ENCODE measurements around the gene KRT6B. TPM values are rescaled to one million over a fixed set of nuclear protein-coding genes. Genes with fewer than 3 reads are reported as not detected.

KRT6B gene
- total and polyA plus RNA-seq, 8 donors = 0.08 to 3.6 (median 0.22) TPM; not detected in 2

GRCh38 chr12:52400906-52401305 is 51.0 kb downstream of the KRT6B start:
- intact Hi-C loops (cut with DNase I) = no loop called here
- no peak for FAIRE-seq

GRCh38 chr12:52399756-52400155 is 52.2 kb downstream of the KRT6B start:
- no peak for ATAC-seq
- FAIRE-seq = no peak
- no peak overlapping the region for H3K4me3 ChIP-seq
- no peaks in the 10 kb centered on the region for H3K9me3 ChIP-seq
- no peak for TF ChIP-seq CTCF (IDR thresholded peaks at IDR 0.05)
- no peak overlapping the region for H3K27ac ChIP-seq
- intact Hi-C loops (cut with DNase I) = loop anchor here in 1 of 3 donors (10.0 kb wide), 1 partner anchor 95 kb away; the partner anchor contains the start of gene KRT6A
- WGBS, 2 donors = 90 to 92% methylated on average over 16 of the region's 16 CpGs
- H3K36me3 ChIP-seq = no peaks in the 10 kb centered on the region
- no peak for DNase-seq
- H3K4me1 ChIP-seq = no peaks in the 10 kb centered on the region
- H3K27me3 ChIP-seq = no peaks in the 10 kb centered on the region

More at GRCh38 chr12:52400906-52401305, 51.0 kb downstream of the KRT6B start:
- 86 to 89% methylated on average over 9 of the region's 9 CpGs for WGBS, 2 donors
- H3K27ac ChIP-seq = no peak overlapping the region
- no peaks in the 10 kb centered on the region for H3K4me1 ChIP-seq
- ATAC-seq = no peak
- TF ChIP-seq CTCF (IDR thresholded peaks at IDR 0.05) = no peak
- H3K36me3 ChIP-seq = no peaks in the 10 kb centered on the region
- no peaks in the 10 kb centered on the region for H3K9me3 ChIP-seq
- H3K4me3 ChIP-seq = no peak overlapping the region
- DNase-seq = no peak
- no peaks in the 10 kb centered on the region for H3K27me3 ChIP-seq

- H3K4me3 ChIP-seq = no peak overlapping the region
- ATAC-seq = no peak
- no peaks in the 10 kb centered on the region for H3K27me3 ChIP-seq
- 83 to 93% methylated on average over 1 of the region's 1 CpG for WGBS, 2 donors
- no peak for TF ChIP-seq CTCF (IDR thresholded peaks at IDR 0.05)
- no peak for FAIRE-seq
- no peaks in the 10 kb centered on the region for H3K4me1 ChIP-seq
- DNase-seq = no peak
- H3K36me3 ChIP-seq = no peaks in the 10 kb centered on the region
- H3K27ac ChIP-seq = no peak overlapping the region
- H3K9me3 ChIP-seq = no peaks in the 10 kb centered on the region
- intact Hi-C loops (cut with DNase I) = loop anchor here in 1 of 3 donors (10.0 kb wide), 1 partner anchor 97 kb away; the partner anchor contains the start of gene KRT6A
Measured at GRCh38 chr12:52398176-52398575, 53.8 kb downstream of the KRT6B start.

- ATAC-seq = no peak
- DNase-seq = no peak
- Histone ChIP-seq H3K27ac (no peak overlapping the region), H3K4me1 (no peaks in the 10 kb centered on the region), H3K9me3 (no peaks in the 10 kb centered on the region), H3K36me3 (no peaks in the 10 kb centered on the region), H3K4me3 (no peak overlapping the region), H3K27me3 (no peaks in the 10 kb centered on the region)
- 69 to 72% methylated on average over 8 of the region's 8 CpGs for WGBS, 2 donors
- no peak for FAIRE-seq
- no peak for TF ChIP-seq CTCF (IDR thresholded peaks at IDR 0.05)
- intact Hi-C loops (cut with DNase I) = loop anchor here in 1 of 3 donors (10.0 kb wide), 1 partner anchor 98 kb away; the partner anchor contains the start of gene KRT6A
Measured at GRCh38 chr12:52396656-52397055, 55.3 kb downstream of the KRT6B start.

Other genes starting within 250 kb of the KRT6B start
- 100 to 1,000 TPM in 3 of 6 donors, 10 to 100 TPM in 3; 57.5 to 336 (median 90.6) TPM for gene KRT7, start 218.9 kb downstream of the KRT6B start, total RNA-seq
- 100 to 1,000 TPM; 111 to 238 TPM for gene KRT7, start 218.9 kb downstream of the KRT6B start, polyA plus RNA-seq
- 1 to 10 TPM in 4 of 6 donors, under 1 TPM in 2; 0.60 to 3.3 (median 1.6) TPM for gene KRT86, start 177.5 kb downstream of the KRT6B start, total RNA-seq
- gene KRT86, start 177.5 kb downstream of the KRT6B start, polyA plus RNA-seq = 1 to 10 TPM; 1.5 to 3.2 TPM
- gene KRT81, start 160.6 kb downstream of the KRT6B start, total RNA-seq = under 1 TPM in 2 of 6 donors, not detected in 4; 0.22 to 0.76 TPM
- under 1 TPM; 0.38 to 0.66 TPM for gene KRT81, start 160.6 kb downstream of the KRT6B start, polyA plus RNA-seq
- gene KRT83, start 130.7 kb downstream of the KRT6B start, total RNA-seq = not detected
- not detected for gene KRT83, start 130.7 kb downstream of the KRT6B start, polyA plus RNA-seq
- gene KRT85, start 84.7 kb downstream of the KRT6B start, total RNA-seq = not detected
- gene KRT85, start 84.7 kb downstream of the KRT6B start, polyA plus RNA-seq = not detected
- gene KRT84, start 66.5 kb downstream of the KRT6B start, total RNA-seq = not detected
- not detected for gene KRT84, start 66.5 kb downstream of the KRT6B start, polyA plus RNA-seq
- gene KRT82, start 45.8 kb downstream of the KRT6B start, total RNA-seq = not detected
- gene KRT82, start 45.8 kb downstream of the KRT6B start, polyA plus RNA-seq = not detected
- not detected for gene KRT75, start 17.8 kb downstream of the KRT6B start, total RNA-seq
- gene KRT75, start 17.8 kb downstream of the KRT6B start, polyA plus RNA-seq = not detected
- not detected for gene KRT6C, start 21.7 kb upstream of the KRT6B start, total RNA-seq
- not detected for gene KRT6C, start 21.7 kb upstream of the KRT6B start, polyA plus RNA-seq
- 1 to 10 TPM in 1 of 6 donors, not detected in 5; 2.2 TPM for gene KRT6A, start 41.1 kb upstream of the KRT6B start, total RNA-seq
- gene KRT6A, start 41.1 kb upstream of the KRT6B start, polyA plus RNA-seq = under 1 TPM; 0.15 to 0.82 TPM
- 1 to 10 TPM in 4 of 6 donors, under 1 TPM in 2; 0.51 to 5.8 (median 1.9) TPM for gene KRT5, start 68.2 kb upstream of the KRT6B start, total RNA-seq
- gene KRT5, start 68.2 kb upstream of the KRT6B start, polyA plus RNA-seq = 1 to 10 TPM; 1.5 to 1.6 TPM
- gene KRT71, start 101.0 kb upstream of the KRT6B start, total RNA-seq = not detected
- not detected for gene KRT71, start 101.0 kb upstream of the KRT6B start, polyA plus RNA-seq
- not detected for gene KRT74, start 121.7 kb upstream of the KRT6B start, total RNA-seq
- not detected for gene KRT74, start 121.7 kb upstream of the KRT6B start, polyA plus RNA-seq
- gene KRT72, start 149.3 kb upstream of the KRT6B start, total RNA-seq = under 1 TPM in 1 of 6 donors, not detected in 5; 0.09 TPM
- gene KRT72, start 149.3 kb upstream of the KRT6B start, polyA plus RNA-seq = not detected
- not detected for gene KRT73, start 166.4 kb upstream of the KRT6B start, total RNA-seq
- not detected for gene KRT73, start 166.4 kb upstream of the KRT6B start, polyA plus RNA-seq
- gene KRT2, start 200.1 kb upstream of the KRT6B start, total RNA-seq = not detected
- gene KRT2, start 200.1 kb upstream of the KRT6B start, polyA plus RNA-seq = under 1 TPM in 1 of 2 donors, not detected in 1; 0.02 TPM
- gene KRT1, start 228.3 kb upstream of the KRT6B start, total RNA-seq = under 1 TPM in 2 of 6 donors, not detected in 4; 0.17 to 0.41 TPM
- not detected for gene KRT1, start 228.3 kb upstream of the KRT6B start, polyA plus RNA-seq